Small intestine (tissue), 7 donors: Measurements from ENCODE around the gene LDB2. TPM values are rescaled to one million over a fixed set of nuclear protein-coding genes. Genes with fewer than 3 reads are reported as not detected.

Experiments used
- DNase-seq, 2 donors: peaks; one replicate each; pipeline versions ENCODE4 v3.0.0 to v3.0.0-alpha.2; 2013
- FAIRE-seq: peaks from 2 replicates; lab custom pipeline; 2012; peaks lifted over from hg19 to GRCh38; lab: Jason Lieb, UNC
- H3K27ac ChIP-seq, 3 donors: one replicate each; pipeline ENCODE4 v1.5.1; 2013; ENCODE audit warnings: low read length in 2 of 3, mild to moderate bottlenecking in 2 of 3, control low read depth in 1 of 3, inconsistent platforms in 1 of 3, low read depth in 1 of 3, moderate library complexity in 1 of 3
- H3K27me3 ChIP-seq, 3 donors: one replicate each; pipeline ENCODE4 v1.6.1; 2013; ENCODE audit warnings: low read length in 3 of 3, inconsistent platforms in 1 of 3; ENCODE audit not compliant: control insufficient read depth in 3 of 3, insufficient read depth in 3 of 3
- H3K36me3 ChIP-seq, 3 donors: one replicate each; pipeline ENCODE4 v1.6.1; 2013; ENCODE audit warnings: low read length in 3 of 3, inconsistent platforms in 1 of 3, low read depth in 1 of 3, mild to moderate bottlenecking in 1 of 3, moderate library complexity in 1 of 3; ENCODE audit not compliant: control insufficient read depth in 3 of 3, insufficient read depth in 2 of 3
- H3K4me1 ChIP-seq, 3 donors: one replicate each; pipeline ENCODE4 v1.6.1; 2013; ENCODE audit warnings: low read length in 2 of 3, inconsistent platforms in 1 of 3, low read depth in 1 of 3, mild to moderate bottlenecking in 1 of 3, moderate library complexity in 1 of 3; ENCODE audit not compliant: control insufficient read depth in 3 of 3, insufficient read depth in 2 of 3
- H3K4me3 ChIP-seq, 3 donors: one replicate each; pipeline ENCODE4 v1.5.1; 2013; ENCODE audit warnings: low read length in 3 of 3, control low read depth in 1 of 3, inconsistent platforms in 1 of 3, low read depth in 1 of 3, mild to moderate bottlenecking in 1 of 3, moderate library complexity in 1 of 3
- H3K9me3 ChIP-seq, 2 donors: one replicate each; pipeline ENCODE4 v1.6.1; 2013; ENCODE audit warnings: low read depth in 1 of 2, low read length in 1 of 2; ENCODE audit not compliant: control insufficient read depth in 2 of 2, insufficient read depth in 1 of 2
- WGBS, 3 donors: extraction: QIAGEN DNeasy Blood & Tissue Kit; methylation state at CpG; one replicate each; pipeline ENCODE4 v1.1.7; 2013; 5-methylcytosine and 5-hydroxymethylcytosine counted together
- polyA plus RNA-seq, 4 donors: library from polyadenylated mRNA; stranded (reverse) in 3 of 4; unstranded in 1 of 4; fragments of 200-250 nt in 3 of 4; fragments of 120-200 nt in 1 of 4; gene quantifications; one replicate each; pipeline versions ENCODE4 v1.2.1 to v1.2.3, GENCODE V29; 2013
- donor health status: healthy with polysubstance abuse.
- donor health status: control.
- donor health status: control.
- donor health status: Bipolar disorder and iron deficiency.
- donor health status: healthy.

The LDB2 gene
- polyA plus RNA-seq, 4 donors = 1.1 to 19.2 (median 6.6) TPM

DNA sequence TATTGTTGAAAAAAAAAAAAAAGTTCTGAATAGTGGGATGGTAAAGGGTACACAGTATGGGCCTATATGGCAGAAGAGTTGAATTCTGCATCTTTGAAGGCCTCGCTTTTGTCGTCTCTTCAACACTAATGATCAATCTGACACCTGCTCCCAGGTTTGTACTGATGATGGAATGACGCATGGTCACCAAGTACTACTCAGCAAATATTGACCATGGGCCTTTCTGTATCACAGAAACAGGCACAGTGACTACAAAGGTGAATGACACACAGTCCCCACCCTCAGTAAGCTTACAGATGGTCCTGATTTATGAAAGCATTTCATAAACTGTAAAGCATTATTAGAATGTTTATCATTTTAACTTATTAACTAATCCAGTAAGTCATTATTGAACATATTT is 152.6 kb downstream of the LDB2 start:
- WGBS, 3 donors = 51 to 81% (median 68%) methylated on average over 3 of the region's 3 CpGs
- H3K4me3 ChIP-seq = no peak overlapping the region
- DNase-seq (no peak), FAIRE-seq (no peak)
- H3K9me3 ChIP-seq = no peaks in the 10 kb centered on the region
- H3K4me1 ChIP-seq = no peaks in the 10 kb centered on the region
- H3K36me3 ChIP-seq = no peaks in the 10 kb centered on the region
- no peaks in the 10 kb centered on the region for H3K27me3 ChIP-seq
- H3K27ac ChIP-seq = no peak overlapping the region

DNA sequence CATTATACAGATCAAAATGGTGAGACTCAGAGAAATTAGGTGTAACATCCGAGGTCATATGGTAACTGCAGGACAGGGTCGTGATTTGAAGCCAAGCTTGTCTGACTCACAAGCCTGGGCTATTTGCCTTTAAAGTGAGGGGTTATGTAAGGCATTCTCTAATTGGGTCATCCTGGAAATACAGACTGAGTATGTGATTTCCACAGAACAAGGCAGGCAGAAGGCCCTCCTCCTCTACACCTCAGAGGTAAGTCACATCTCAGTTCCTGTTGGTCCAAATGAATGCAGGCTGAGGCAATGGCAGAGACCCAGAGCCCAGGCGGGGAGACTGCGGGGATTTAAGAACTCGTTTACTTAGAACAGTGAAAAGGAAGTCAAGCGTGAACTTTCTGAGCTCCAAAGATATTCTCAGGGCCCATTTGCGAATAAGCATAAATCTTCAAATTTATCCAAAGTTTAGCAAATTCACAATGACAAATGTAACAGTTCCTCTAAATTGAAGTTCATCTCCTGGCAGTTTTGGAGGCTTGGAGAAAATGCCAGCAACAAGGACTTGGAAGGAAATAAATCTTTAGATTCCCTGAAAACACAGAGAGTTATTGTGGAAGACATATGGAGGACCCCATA is 153.3 kb downstream of the LDB2 start:
- H3K27me3 ChIP-seq = no peaks in the 10 kb centered on the region
- H3K4me3 ChIP-seq = no peak overlapping the region
- 75 to 88% (median 81%) methylated on average over 7 of the region's 7 CpGs for WGBS, 3 donors
- H3K9me3 ChIP-seq = no peaks in the 10 kb centered on the region
- no peak overlapping the region for H3K27ac ChIP-seq
- H3K36me3 ChIP-seq = no peaks in the 10 kb centered on the region
- FAIRE-seq (no peak), DNase-seq (no peak)
- no peaks in the 10 kb centered on the region for H3K4me1 ChIP-seq

- FAIRE-seq = no peak
Observed at GRCh38 chr4:16741287-16741686, 157.2 kb downstream of the LDB2 start.

DNA sequence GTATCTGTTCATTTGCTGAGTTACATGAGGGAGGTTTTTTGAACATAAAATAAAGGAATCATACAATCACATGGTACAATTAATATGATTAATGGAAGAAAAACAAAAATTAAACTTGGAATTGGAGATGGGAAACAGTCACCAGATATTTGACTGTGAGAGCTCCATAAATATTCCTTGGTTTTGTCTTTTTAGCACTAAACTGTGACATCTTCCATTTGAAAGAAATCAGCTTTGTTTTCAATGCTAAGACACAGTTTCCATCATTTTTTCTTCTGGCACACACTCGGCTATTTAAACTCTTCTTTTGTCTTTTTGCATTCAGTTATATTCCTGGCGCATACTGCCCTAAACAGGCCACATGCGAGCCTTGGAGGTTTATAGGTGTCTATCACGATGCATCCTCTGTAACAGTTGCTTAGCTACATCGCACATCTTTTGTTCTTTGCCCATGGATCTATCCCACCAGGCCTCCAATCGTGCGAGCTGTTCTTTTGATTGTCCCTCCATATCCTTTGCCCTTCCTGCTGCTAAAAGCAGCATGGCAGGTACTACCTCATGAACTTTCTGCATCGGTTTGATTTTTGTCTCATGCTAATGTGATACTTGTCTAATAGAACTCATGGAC is 158.3 kb downstream of the LDB2 start:
- Histone ChIP-seq H3K9me3 (peaks cover 0 to 2% of the 10 kb centered on the region in 2 donors), H3K27me3 (no peaks in the 10 kb centered on the region), H3K4me1 (no peaks in the 10 kb centered on the region), H3K27ac (no peak overlapping the region), H3K4me3 (no peak overlapping the region), H3K36me3 (no peaks in the 10 kb centered on the region)
- WGBS, 3 donors = 88 to 90% (median 88%) methylated on average over 8 of the region's 8 CpGs
- FAIRE-seq (no peak), DNase-seq (no peak)

More at GRCh38 chr4:16741287-16741686, 157.2 kb downstream of the LDB2 start:
- no peak for DNase-seq
- Histone ChIP-seq H3K36me3 (no peaks in the 10 kb centered on the region), H3K4me3 (no peak overlapping the region), H3K9me3 (peaks cover 0 to 2% of the 10 kb centered on the region in 2 donors), H3K27ac (no peak overlapping the region), H3K27me3 (no peaks in the 10 kb centered on the region), H3K4me1 (no peaks in the 10 kb centered on the region)
- 82 to 88% (median 82%) methylated on average over 3 of the region's 3 CpGs for WGBS, 3 donors

DNA sequence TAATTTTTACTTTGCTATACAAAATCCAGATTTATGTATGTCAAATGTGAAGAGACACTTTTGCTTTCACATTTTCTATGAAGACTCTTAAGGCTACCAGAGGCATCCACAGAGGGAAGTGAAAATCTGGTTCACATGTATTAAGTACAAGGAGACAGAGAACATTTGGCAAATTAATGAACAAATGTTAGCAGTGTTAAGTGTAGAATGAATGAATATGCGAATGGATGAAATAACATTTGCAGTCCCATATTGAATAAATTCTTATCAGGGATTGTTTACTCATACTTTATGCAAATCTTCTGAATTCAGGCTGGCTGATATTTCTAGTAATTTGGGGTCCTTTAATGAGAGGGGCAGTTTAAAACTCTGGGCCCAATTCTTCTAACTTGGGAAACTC is 159.9 kb downstream of the LDB2 start:
- H3K36me3 ChIP-seq = no peaks in the 10 kb centered on the region
- DNase-seq (no peak), FAIRE-seq (no peak)
- no peak overlapping the region for H3K27ac ChIP-seq
- no peaks in the 10 kb centered on the region for H3K27me3 ChIP-seq
- H3K9me3 ChIP-seq = peaks cover 0 to 2% of the 10 kb centered on the region in 2 donors
- 88 to 95% (median 88%) methylated on average over 1 of the region's 1 CpG for WGBS, 3 donors
- no peak overlapping the region for H3K4me3 ChIP-seq
- no peaks in the 10 kb centered on the region for H3K4me1 ChIP-seq

- no peak for FAIRE-seq
- Histone ChIP-seq H3K36me3 (no peaks in the 10 kb centered on the region), H3K4me1 (no peaks in the 10 kb centered on the region), H3K4me3 (no peak overlapping the region), H3K27ac (no peak overlapping the region), H3K9me3 (peaks cover 0 to 2% of the 10 kb centered on the region in 2 donors), H3K27me3 (no peaks in the 10 kb centered on the region)
- DNase-seq = no peak
- WGBS, 3 donors = 61 to 83% (median 64%) methylated on average over 4 of the region's 4 CpGs
Observed at GRCh38 chr4:16733509-16733908, 164.9 kb downstream of the LDB2 start.

- FAIRE-seq (no peak), DNase-seq (no peak)
- Histone ChIP-seq H3K4me3 (no peak overlapping the region), H3K4me1 (no peaks in the 10 kb centered on the region), H3K36me3 (no peaks in the 10 kb centered on the region), H3K27ac (no peak overlapping the region), H3K9me3 (peaks cover 0 to 2% of the 10 kb centered on the region in 2 donors), H3K27me3 (no peaks in the 10 kb centered on the region)
- 75 to 82% (median 75%) methylated on average over 6 of the region's 6 CpGs for WGBS, 3 donors
Observed at GRCh38 chr4:16732741-16733140, 165.7 kb downstream of the LDB2 start.

DNA sequence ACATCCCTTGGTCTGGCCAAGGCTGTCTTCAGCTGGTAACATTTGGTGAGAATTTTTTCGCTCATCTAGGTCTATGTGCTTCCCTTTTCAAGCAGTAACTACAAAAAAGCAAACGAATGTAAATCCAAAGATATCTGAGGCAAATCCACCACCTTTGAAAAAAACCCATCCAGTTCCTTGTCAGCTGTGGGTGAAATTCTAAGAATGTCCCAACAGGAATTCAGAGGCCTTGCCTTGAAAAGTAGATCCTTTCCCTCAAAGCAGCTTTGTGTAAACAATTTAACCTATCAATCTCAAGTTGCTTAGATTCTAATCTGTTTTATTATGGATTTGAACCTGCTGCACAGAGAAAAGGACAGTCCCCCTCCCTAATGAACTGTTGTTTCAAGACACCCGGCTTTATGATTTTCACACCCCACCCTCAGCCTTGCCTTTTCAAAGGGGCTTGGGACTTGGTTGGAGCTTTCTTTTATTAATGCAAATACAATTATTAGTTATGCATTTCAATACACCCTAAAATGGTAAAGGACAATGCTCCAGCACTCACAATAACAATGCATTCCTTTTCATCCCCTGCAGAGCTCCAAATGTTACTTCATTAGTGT is 166.6 kb downstream of the LDB2 start:
- Histone ChIP-seq H3K4me3 (no peak overlapping the region), H3K27me3 (no peaks in the 10 kb centered on the region), H3K27ac (no peak overlapping the region), H3K9me3 (no peaks in the 10 kb centered on the region), H3K4me1 (no peaks in the 10 kb centered on the region), H3K36me3 (no peaks in the 10 kb centered on the region)
- no peak for DNase-seq
- 38 to 70% (median 51%) methylated on average over 3 of the region's 3 CpGs for WGBS, 3 donors
- FAIRE-seq = no peak
